Hematopoietic multipotent progenitor cell treated with erythropoietin and hydrocortisone succinate and interleukin-3 and kit ligand, for 17 days (in vitro differentiated cells): Measurements from ENCODE around the gene ZNF41.

Experiments
- DNase-seq: peaks from one replicate; pipeline ENCODE4 v3.0.0-alpha.2; 2015; ENCODE audit warnings: low spot score

ZNF41 gene

DNA sequence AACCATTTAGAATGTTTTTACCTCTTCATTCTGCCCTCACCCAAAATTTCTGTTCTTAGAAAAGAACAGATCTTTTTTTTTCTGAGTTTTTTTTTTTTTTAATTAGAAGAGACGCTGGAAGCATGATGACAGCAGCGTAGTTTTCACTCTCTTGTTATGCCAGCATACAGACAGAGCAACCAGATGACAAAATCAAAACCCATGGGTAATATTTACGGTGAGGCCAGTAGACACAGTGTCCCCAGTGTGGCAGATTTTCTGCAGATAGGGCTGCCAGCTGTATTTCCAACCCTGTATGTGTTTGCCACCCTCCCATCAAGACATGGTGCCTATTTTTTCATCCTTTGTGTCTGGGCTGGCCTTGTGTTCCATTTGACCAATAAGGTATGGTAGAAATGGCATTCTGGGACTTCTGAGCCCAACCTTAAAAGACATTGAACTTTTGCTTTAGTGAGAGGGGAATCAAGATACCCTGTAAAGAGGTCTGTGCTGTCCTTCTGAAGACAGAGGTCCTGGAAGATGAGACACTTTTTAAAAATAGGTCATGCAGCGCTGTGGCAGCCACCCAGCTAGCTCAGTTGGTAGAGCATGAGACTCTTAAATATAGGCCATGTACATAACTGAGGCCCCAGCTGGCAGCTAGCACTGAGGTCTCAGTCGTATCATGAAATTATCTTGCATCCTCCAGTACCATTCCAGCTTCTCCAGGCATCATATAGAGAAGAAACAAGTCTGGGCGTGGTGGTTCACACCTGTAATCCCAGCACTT is 6.7 kb upstream of the ZNF41 start:
- no peak for DNase-seq

GRCh38 chrX:47484885-47485284 is 1.9 kb upstream of the ZNF41 start:
- no peak for DNase-seq

- peak; percentile 5 for DNase-seq
These were observed 565 bp upstream of the ZNF41 start for GRCh38 chrX:47483306-47484268.

DNA sequence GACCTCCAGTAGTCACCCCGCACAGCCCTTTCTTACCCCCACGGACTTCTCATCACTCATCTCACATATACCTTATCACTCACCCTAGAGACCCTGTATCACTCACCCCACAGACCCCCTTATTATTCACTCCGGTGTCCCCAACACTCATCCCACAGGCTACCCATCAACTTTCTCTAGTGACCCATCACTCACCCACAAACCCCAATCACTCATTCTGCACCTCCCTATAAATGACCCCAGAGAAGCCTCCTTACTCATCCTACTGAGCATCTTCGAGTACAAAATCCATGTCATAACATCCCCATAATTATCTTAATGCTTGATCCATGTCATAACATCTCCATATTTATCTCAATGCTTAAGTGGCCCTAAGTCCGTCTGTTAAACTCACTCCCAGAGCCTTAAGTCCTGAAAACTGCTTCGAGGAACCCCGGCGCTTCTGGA is 934 bp downstream of the ZNF41 start:
- DNase-seq: no peak

GRCh38 chrX:47481160-47481559 is 1.9 kb downstream of the ZNF41 start:
- no peak for DNase-seq

GRCh38 chrX:47480576-47480975 is 2.4 kb downstream of the ZNF41 start:
- DNase-seq: no peak

DNA sequence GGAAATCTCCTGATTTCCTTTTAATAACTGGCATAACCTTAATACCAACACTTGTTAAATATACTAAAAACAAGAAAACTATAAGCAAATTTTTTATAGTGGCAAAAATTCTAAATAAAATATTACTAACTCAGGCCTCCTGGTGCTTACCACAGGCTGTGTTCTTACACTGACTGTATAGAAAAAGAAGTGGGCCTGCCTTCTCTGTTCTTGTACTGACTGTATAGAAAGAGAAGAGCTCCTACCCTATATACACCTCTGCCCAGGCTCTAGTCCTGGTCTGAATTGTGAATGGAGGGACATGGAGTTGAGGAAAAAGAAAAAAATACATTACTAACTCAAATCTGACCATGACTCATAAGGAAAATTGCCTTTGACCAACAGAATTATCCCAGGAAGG is 7.5 kb downstream of the ZNF41 start:
- no peak for DNase-seq

DNA sequence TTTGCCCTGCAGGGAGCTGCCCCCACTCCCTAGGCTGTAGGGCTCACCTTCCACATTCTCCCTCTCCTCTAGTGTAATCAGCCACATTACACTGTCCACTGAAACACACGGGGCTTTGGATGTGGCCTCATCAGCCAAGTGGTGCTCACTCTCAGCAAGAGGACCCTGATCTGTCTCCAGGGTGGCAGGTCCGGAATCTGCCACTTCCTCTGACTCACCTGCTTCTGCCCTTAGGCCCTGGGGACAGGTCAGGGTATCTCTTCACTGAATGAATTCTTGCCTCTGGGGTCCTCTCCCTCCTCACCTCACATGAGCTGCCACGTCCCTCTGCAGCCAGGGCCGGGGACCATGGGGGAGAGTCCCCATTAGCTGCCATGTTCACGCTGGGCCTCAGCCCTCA is 15.9 kb downstream of the ZNF41 start:
- no peak for DNase-seq

DNA sequence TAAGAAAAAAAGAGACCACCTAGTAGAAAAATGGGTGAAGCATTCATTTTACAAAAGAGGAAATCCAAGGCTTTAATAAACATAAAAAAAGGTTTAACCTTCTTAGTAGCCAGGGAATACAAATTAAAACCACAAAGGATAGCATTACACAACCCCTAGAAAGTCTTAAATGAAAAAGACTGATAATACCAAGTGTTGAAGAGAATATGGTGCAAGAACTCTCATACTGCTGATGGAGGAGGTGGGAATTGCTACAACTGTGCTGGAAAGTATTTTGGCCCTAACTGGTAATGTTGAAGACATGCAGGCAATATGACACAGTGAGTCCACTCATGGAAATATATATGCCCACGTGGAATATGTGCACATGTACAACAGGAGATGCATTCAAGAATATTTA is 22.5 kb downstream of the ZNF41 start:
- DNase-seq: no peak

DNA sequence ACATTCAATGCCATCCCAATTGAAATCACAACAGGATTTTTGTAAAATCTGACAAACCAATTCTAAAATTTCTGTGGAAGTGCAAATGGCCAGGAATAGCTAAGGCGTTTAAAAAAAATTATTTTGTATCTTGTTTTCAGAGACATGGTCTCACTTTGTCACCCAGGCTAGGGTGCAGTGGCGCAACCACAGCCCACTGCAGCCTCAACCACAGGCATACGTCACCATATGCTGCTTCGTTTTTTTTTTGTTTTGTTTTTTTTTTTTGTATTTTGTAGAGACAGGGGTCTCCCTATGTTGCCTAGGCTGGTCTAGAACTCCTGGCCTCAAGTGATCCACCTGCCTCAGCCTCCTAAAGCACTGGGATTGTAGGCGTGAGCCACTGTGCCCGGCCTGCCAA is 24.5 kb downstream of the ZNF41 start:
- no peak for DNase-seq

- DNase-seq: no peak
These were observed 26.9 kb downstream of the ZNF41 start for GRCh38 chrX:47456080-47456479.

DNA sequence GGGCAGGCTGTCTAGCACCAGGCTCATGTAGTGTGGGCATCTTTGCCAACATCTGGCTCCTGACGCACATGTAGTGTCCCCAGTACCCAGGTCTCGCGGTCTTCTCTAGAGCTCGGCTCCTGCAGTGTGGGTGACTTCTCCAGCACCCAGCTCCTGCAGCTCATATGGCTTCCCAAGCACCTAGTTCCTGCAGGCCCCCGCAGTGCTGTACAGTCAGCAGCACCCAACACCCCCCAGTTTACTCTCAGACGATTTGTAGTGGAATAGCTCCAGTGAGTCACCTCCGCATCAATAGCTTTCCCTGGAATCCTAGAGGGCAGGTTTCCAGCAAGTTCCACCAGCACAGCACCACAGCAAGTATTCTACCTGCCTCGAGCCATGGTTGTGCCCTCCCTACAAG is 30.9 kb downstream of the ZNF41 start:
- no peak for DNase-seq

DNA sequence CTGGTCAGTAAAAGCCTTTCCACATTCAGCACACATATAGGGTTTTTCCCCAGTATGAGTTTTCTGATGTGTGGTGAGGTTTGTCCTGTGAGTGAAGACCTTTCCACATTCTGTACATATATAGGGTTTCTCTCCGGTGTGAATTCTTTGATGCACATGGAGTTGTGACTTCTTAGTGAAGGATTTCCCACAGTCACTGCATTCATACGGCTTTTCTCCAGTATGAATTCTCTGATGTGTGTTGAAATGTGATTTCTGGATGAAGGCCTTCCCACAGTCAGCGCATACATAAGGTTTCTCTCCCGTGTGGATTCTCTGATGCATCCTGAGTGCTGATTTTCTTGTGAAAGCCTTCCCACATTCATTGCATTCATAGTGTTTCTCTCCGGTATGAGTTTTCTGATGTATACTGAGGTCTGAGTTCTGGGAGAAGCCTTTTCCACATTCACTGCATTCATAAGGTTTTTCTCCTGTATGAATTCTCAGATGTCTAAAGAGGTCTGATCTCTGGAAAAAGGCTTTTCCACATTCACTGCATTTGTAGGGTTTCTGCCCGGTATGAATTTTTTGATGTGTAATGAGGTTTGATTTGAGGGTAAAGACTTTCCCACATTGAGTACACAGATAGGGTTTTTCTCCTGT is 34.7 kb downstream of the ZNF41 start:
- no peak for DNase-seq

- DNase-seq: no peak
These were observed 35.4 kb downstream of the ZNF41 start for GRCh38 chrX:47447607-47448006.

GRCh38 chrX:47446971-47447370 is 36.1 kb downstream of the ZNF41 start:
- no peak for DNase-seq

DNA sequence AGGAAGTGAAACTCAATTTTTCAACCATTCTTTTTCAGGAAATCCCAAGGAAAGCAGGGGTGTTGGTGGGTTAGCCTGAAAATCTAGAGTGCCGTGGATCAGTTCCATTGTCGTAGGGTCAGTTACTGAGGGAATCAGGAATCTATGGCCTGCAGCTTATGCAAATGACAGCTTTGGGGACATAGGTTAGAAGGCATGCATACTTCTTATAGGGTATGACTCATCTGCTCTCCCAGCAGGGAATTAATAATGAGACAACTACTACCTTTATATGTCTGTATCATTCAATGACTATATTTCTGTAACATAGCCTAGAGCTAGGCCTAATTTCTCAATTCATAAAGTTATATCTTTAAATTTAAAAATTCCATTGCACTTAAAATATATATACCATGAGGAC is 36.6 kb downstream of the ZNF41 start:
- no peak for DNase-seq

GRCh38 chrX:47430925-47431324 is 52.1 kb downstream of the ZNF41 start:
- DNase-seq: no peak

GRCh38 chrX:47422444-47422843 is 60.6 kb downstream of the ZNF41 start:
- no peak for DNase-seq

DNA sequence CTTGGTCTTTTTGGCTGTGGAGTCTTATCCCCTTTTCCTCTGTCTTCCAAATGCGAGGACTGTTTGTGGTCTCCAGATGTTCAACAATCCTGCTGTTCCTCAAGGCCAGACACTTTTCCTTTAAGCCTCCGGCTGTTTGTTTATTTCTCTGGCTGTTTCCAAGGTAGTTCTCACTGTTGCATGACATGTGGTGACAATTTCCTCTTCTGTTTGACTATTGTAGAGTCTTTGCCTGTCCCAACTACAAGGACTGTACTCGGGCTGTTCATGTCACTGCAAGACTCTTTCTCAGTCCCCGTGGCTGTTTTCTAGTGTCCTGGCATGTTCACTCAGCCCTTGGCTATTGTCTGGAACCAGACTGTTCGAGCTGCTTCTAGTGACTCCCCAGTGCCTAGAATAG is 62.1 kb downstream of the ZNF41 start:
- DNase-seq: no peak

- no peak for DNase-seq
These were observed 62.8 kb downstream of the ZNF41 start for GRCh38 chrX:47420265-47420664.

DNA sequence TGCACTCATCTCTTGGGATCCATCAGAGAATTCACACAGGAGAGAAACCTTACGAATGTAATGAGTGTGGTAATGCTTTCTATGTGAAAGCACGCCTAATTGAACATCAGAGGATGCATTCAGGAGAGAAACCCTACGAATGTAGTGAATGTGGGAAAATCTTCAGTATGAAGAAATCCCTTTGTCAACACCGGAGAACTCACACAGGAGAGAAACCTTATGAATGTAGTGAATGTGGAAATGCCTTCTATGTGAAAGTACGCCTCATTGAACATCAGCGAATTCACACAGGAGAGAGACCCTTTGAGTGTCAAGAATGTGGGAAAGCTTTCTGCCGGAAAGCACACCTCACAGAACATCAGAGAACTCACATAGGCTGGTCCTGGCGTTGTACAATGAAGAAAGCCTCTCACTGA is 69.8 kb downstream of the ZNF41 start:
- no peak for DNase-seq
